H9 (cell line): ENCODE data around the gene OBSL1. TPM values are rescaled to one million over a fixed set of nuclear protein-coding genes. Genes with fewer than 3 reads are reported as not detected.

Experiments
- DNase-seq: peaks from one replicate; pipeline ENCODE4 v3.0.0-alpha.2; 2017
- H2AFZ ChIP-seq: one replicate; pipeline ENCODE4 v1.6.1; 2013; ENCODE audit warnings: mild to moderate bottlenecking, low read length, control low read depth, moderate library complexity
- H2AK5ac ChIP-seq: 2 replicates; pipeline ENCODE4 v1.6.1; 2013; ENCODE audit warnings: low read length, control low read depth, mixed read lengths; ENCODE audit not compliant: insufficient read length
- H2BK120ac ChIP-seq: one replicate; pipeline ENCODE4 v1.6.1; 2013; ENCODE audit warnings: low read depth, mild to moderate bottlenecking, low read length, control low read depth, inconsistent platforms; ENCODE audit not compliant: poor library complexity, severe bottlenecking
- H2BK12ac ChIP-seq: 2 replicates; pipeline ENCODE4 v1.6.1; 2013; ENCODE audit warnings: low read length, control low read depth, mixed read lengths, low read depth; ENCODE audit not compliant: insufficient read length
- H2BK15ac ChIP-seq: 2 replicates; pipeline ENCODE4 v1.6.1; 2013; ENCODE audit warnings: low read depth, low read length, control low read depth
- H2BK20ac ChIP-seq: one replicate; pipeline ENCODE4 v1.6.1; 2013; ENCODE audit warnings: low read depth, mild to moderate bottlenecking, low read length, control low read depth, inconsistent platforms; ENCODE audit not compliant: poor library complexity, severe bottlenecking
- H2BK5ac ChIP-seq: 2 replicates; pipeline ENCODE4 v1.6.1; 2013; ENCODE audit warnings: low read length, control low read depth, mixed read lengths; ENCODE audit not compliant: insufficient read length
- H3K14ac ChIP-seq: 2 replicates; pipeline ENCODE4 v1.6.1; 2013; ENCODE audit warnings: low read length, control low read depth; ENCODE audit not compliant: insufficient read depth
- H3K18ac ChIP-seq: 2 replicates; pipeline ENCODE4 v1.6.1; 2013; ENCODE audit warnings: low read depth, mild to moderate bottlenecking, mixed read lengths, low read length, control low read depth; ENCODE audit not compliant: insufficient read length
- H3K23ac ChIP-seq: 2 replicates; pipeline ENCODE4 v1.6.1; 2013; ENCODE audit warnings: low read length, control low read depth, mixed read lengths, low read depth; ENCODE audit not compliant: insufficient read length
- H3K23me2 ChIP-seq: 2 replicates; pipeline ENCODE4 v1.6.1; 2013; ENCODE audit warnings: low read depth, mild to moderate bottlenecking, mixed read lengths, low read length, control low read depth; ENCODE audit not compliant: insufficient read length, poor library complexity, severe bottlenecking
- H3K27ac ChIP-seq: 2 replicates; pipeline ENCODE4 v1.5.1; 2013; ENCODE audit warnings: low read length, control low read depth, mixed read lengths, low read depth; ENCODE audit not compliant: insufficient read length
- H3K27me3 ChIP-seq: 2 replicates; pipeline ENCODE4 v1.6.1; 2013; ENCODE audit warnings: low read length, control low read depth, inconsistent platforms; ENCODE audit not compliant: insufficient read depth
- H3K4ac ChIP-seq: 2 replicates; pipeline ENCODE4 v1.6.1; 2013; ENCODE audit warnings: low read depth, mild to moderate bottlenecking, control low read depth, inconsistent platforms, low read length, moderate library complexity
- H3K4me1 ChIP-seq: 2 replicates; pipeline ENCODE4 v1.6.1; 2013; ENCODE audit warnings: low read length, control low read depth, inconsistent platforms; ENCODE audit not compliant: insufficient read depth
- H3K4me2 ChIP-seq: 2 replicates; pipeline ENCODE4 v1.6.1; 2013; ENCODE audit warnings: low read length, control low read depth, mixed read lengths; ENCODE audit not compliant: insufficient read length, insufficient read depth
- H3K56ac ChIP-seq: 2 replicates; pipeline ENCODE4 v1.6.1; 2013; ENCODE audit warnings: low read depth, mild to moderate bottlenecking, mixed read lengths, low read length, control low read depth; ENCODE audit not compliant: insufficient read length
- H3K79me1 ChIP-seq: 2 replicates; pipeline ENCODE4 v1.6.1; 2013; ENCODE audit warnings: low read depth, mild to moderate bottlenecking, moderate library complexity, low read length, control low read depth, inconsistent platforms; ENCODE audit not compliant: insufficient read depth, poor library complexity, severe bottlenecking
- H3K79me2 ChIP-seq: 2 replicates; pipeline ENCODE4 v1.6.1; 2013; ENCODE audit warnings: low read length, control low read depth, inconsistent platforms; ENCODE audit not compliant: insufficient read depth
- H3K9ac ChIP-seq: 2 replicates; pipeline ENCODE4 v1.6.1; 2013; ENCODE audit warnings: low read length, control low read depth, mixed read lengths; ENCODE audit not compliant: insufficient read length; ENCODE audit errors: extremely low read depth
- H3K9me3 ChIP-seq: one replicate; pipeline ENCODE4 v1.6.1; 2013; ENCODE audit warnings: low read depth, low read length, inconsistent platforms; ENCODE audit not compliant: control insufficient read depth
- H3T11ph ChIP-seq: one replicate; pipeline ENCODE4 v1.6.1; 2013; ENCODE audit warnings: mild to moderate bottlenecking, low read length, control low read depth, inconsistent platforms
- H4K20me1 ChIP-seq: one replicate; pipeline ENCODE4 v1.6.1; 2013; ENCODE audit not compliant: control insufficient read depth, insufficient read length, insufficient read depth
- H4K5ac ChIP-seq: 2 replicates; pipeline ENCODE4 v1.6.1; 2013; ENCODE audit warnings: low read depth, mild to moderate bottlenecking, mixed read lengths, low read length, control low read depth; ENCODE audit not compliant: insufficient read length
- H4K8ac ChIP-seq: replicated peaks from 2 replicates; pipeline ENCODE4 v1.6.1; 2013; ENCODE audit warnings: low read length, control low read depth, mixed read lengths, low read depth; ENCODE audit not compliant: insufficient read length
- H4K91ac ChIP-seq: 2 replicates; pipeline ENCODE4 v1.6.1; 2013; ENCODE audit warnings: low read depth, mild to moderate bottlenecking, moderate library complexity, mixed read lengths, low read length, control low read depth; ENCODE audit not compliant: insufficient read length
- H3K27ac Mint-ChIP-seq, 3 experiments: 2 replicates in 2 of 3; 3 replicates in 1 of 3; pipeline ENCODE4 v1.8.0; 2020 to 2021; ENCODE audit warnings: mixed read lengths in 3 of 3, mild to moderate bottlenecking in 1 of 3, moderate library complexity in 1 of 3
- H3K27me3 Mint-ChIP-seq: 2 replicates; pipeline ENCODE4 v1.8.0; 2021; ENCODE audit warnings: low read depth, mild to moderate bottlenecking, moderate library complexity, mixed read lengths
- H3K36me3 Mint-ChIP-seq, 3 experiments: 2 replicates in 2 of 3; 3 replicates in 1 of 3; pipeline ENCODE4 v1.8.0; 2020 to 2021; ENCODE audit warnings: low read depth in 3 of 3, mixed read lengths in 3 of 3; ENCODE audit not compliant: insufficient read depth in 1 of 3
- H3K4me1 Mint-ChIP-seq, 2 experiments: 2 replicates each; pipeline ENCODE4 v1.8.0; 2020; ENCODE audit warnings: mixed read lengths in 2 of 2
- H3K4me3 Mint-ChIP-seq, 2 experiments: 2 replicates in 1 of 2; 3 replicates in 1 of 2; pipeline ENCODE4 v1.8.0; 2020 to 2021; ENCODE audit warnings: mild to moderate bottlenecking in 2 of 2, mixed read lengths in 2 of 2, moderate library complexity in 1 of 2
- H3K9me3 Mint-ChIP-seq, 2 experiments: 2 replicates in 1 of 2; 3 replicates in 1 of 2; pipeline ENCODE4 v1.8.0; 2020; ENCODE audit warnings: mild to moderate bottlenecking in 2 of 2, mixed read lengths in 2 of 2, moderate library complexity in 1 of 2
- WGBS: extraction: QIAGEN DNeasy Blood & Tissue Kit; methylation state at CpG from one replicate; pipeline ENCODE4 v1.1.7; 2013; ENCODE audit warnings: missing lambda C conversion rate, low lambda C conversion rate, mixed read lengths; ENCODE audit not compliant: insufficient read length; ENCODE audit errors: extremely low coverage; 5-methylcytosine and 5-hydroxymethylcytosine counted together
- total RNA-seq: library from RNA; stranded (reverse); gene quantifications from 2 replicates; pipeline ENCODE4 v1.2.1, GENCODE V29; 2021
- TF ChIP-seq, protein P1 (sequence below): fragments of 200-600 bp; sonication (generic); conservative IDR thresholded peaks from 3 replicates; pipeline ENCODE4 v1.8.0; 2021; ENCODE audit warnings: antibody characterized with exemption, mild to moderate bottlenecking

OBSL1 gene
- total RNA-seq, 1 experiment from 2014 or later: 140 TPM

DNA sequence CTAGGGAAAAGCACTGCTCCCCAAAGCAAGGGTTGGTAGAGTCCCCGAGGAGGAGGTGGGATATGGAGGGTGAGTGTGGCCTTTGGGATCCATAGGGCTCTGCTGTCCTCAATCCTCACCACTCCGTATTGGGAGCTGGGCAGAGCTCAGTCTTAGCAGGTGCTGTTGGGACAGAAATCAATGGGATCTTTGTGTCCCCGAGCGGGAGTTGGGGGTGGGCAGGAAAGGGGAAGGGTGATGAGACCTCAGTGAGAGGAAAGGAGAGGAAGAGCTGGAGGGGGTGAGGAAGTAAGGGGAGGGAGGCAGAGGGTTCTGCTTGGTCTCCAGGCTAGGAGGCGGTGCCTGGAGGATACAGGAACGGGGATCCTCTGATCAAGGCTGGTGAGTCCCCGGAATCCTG is 54.5 kb downstream of the OBSL1 start:
- WGBS: no CpG with 5 or more reads among the region's 7 CpGs
- TF ChIP-seq, protein P1, sequence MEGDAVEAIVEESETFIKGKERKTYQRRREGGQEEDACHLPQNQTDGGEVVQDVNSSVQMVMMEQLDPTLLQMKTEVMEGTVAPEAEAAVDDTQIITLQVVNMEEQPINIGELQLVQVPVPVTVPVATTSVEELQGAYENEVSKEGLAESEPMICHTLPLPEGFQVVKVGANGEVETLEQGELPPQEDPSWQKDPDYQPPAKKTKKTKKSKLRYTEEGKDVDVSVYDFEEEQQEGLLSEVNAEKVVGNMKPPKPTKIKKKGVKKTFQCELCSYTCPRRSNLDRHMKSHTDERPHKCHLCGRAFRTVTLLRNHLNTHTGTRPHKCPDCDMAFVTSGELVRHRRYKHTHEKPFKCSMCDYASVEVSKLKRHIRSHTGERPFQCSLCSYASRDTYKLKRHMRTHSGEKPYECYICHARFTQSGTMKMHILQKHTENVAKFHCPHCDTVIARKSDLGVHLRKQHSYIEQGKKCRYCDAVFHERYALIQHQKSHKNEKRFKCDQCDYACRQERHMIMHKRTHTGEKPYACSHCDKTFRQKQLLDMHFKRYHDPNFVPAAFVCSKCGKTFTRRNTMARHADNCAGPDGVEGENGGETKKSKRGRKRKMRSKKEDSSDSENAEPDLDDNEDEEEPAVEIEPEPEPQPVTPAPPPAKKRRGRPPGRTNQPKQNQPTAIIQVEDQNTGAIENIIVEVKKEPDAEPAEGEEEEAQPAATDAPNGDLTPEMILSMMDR: no peak

More for the DNA sequence above, 54.5 kb downstream of the OBSL1 start:
- Histone ChIP-seq H2BK20ac (no peak overlapping the region), H3K27me3 (peaks cover 19% of the 10 kb centered on the region; the same call in 1 of the 2 replicates), H2BK120ac (no peak overlapping the region), H2BK5ac (no peak overlapping the region), H3K56ac (no peak overlapping the region), H4K8ac (no peak overlapping the region), H3K27ac (no peak overlapping the region), H2AFZ (no peak overlapping the region), H3K79me2 (no peaks in the 10 kb centered on the region), H2BK12ac (no peak overlapping the region), H3K4me1 (peaks cover 9% of the 10 kb centered on the region; the same call in 1 of the 2 replicates), H3K23ac (no peak overlapping the region), H3K79me1 (no peaks in the 10 kb centered on the region), H2BK15ac (no peak overlapping the region), H3K9me3 (no peaks in the 10 kb centered on the region), H3T11ph (no peak overlapping the region), H3K4me2 (no peak overlapping the region), H3K4ac (no peak overlapping the region), H3K14ac (no peak overlapping the region; the same call in 1 of the 2 replicates), H4K5ac (no peak overlapping the region), H2AK5ac (no peak overlapping the region), H3K18ac (no peak overlapping the region), H3K9ac (no peak overlapping the region), H4K91ac (no peak overlapping the region), H3K23me2 (no peaks in the 10 kb centered on the region), H4K20me1 (peaks cover 3% of the 10 kb centered on the region)
- no peak overlapping the region for H3K4me3 Mint-ChIP-seq
- no peaks in the 10 kb centered on the region; a peak in 1 of 7 replicates for H3K36me3 Mint-ChIP-seq
- H3K27ac Mint-ChIP-seq: no peak overlapping the region
- H3K27me3 Mint-ChIP-seq: peaks cover 74% of the 10 kb centered on the region
- no peaks in the 10 kb centered on the region; a peak in 2 of 5 replicates for H3K9me3 Mint-ChIP-seq
- peaks cover 46 to 66% of the 10 kb centered on the region in 2 experiments for H3K4me1 Mint-ChIP-seq
- DNase-seq: no peak
